Measurements from ENCODE around the gene DDX39A.
A peak's percentile ranks its signal among the peaks of the same experiment; 100 is the strongest.
"Not testable (repeated sequence)": the region's sequence is repeated elsewhere in the genome, so short reads cannot be mapped to it uniquely, and the experiment has no call there.

DDX39A gene

DNA sequence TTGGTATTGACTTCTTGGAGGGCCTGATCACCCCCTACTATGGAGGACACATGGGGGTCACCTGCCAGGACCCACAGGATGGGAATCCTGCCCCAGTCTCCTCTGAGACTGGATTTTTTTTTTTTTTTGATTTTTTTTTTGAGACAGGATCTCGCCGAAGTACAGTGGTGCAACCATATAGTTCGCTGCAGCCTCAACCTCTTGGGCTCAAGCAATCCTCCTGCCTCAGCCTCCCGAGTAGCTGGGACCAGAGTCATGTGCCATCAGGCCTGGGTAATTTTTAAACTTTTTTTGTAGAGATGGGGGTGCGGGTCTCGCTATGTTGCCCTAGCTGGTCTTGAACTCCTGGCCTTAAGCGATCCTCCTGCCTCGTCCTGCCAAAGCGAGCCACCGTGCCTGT is 52.1 kb downstream of the DDX39A start:
- ChIA-PET CTCF (interaction anchor here (1.4 kb wide), 1 partner anchor 39 kb away, joined by 5 read pairs; no protein-coding TSS in a partner anchor), POLR2A (interaction anchor here (1.1 to 2.7 kb wide), 4 partner anchors 14 to 151 kb away, joined by 3 to 9 read pairs (median 6); partner anchors contain the start of genes ADGRE5 and DNAJB1)
- TF ChIP-seq ARNT (IDR thresholded peaks at IDR 0.05) = no peak
- no peak for TF ChIP-seq FOXM1 (IDR thresholded peaks at IDR 0.05; ENCODE audit: borderline replicate concordance)
- TF ChIP-seq TARDBP (IDR thresholded peaks at IDR 0.05) = no peak
- TF ChIP-seq LEF1 (IDR thresholded peaks at IDR 0.05; ENCODE audit: borderline replicate concordance) = no peak
- TF ChIP-seq PKNOX1 (IDR thresholded peaks at IDR 0.05) = no peak
- no peak for TF ChIP-seq BHLHE40 (IDR thresholded peaks at IDR 0.05; ENCODE audit: borderline replicate concordance)
- TF ChIP-seq SUZ12 (IDR thresholded peaks at IDR 0.05) = no peak
- no peak for TF ChIP-seq FOXK2 (IDR thresholded peaks at IDR 0.05)
- no peak for TF ChIP-seq L3MBTL2 (conservative IDR thresholded peaks at IDR 0.05)
- TF ChIP-seq SP1 (IDR thresholded peaks at IDR 0.05) = no peak
- no peak for TF ChIP-seq ELF4 (IDR thresholded peaks at IDR 0.05)
- no peak for TF ChIP-seq HDGF (IDR thresholded peaks at IDR 0.05; ENCODE audit: borderline replicate concordance)
- no peak for TF ChIP-seq ZNF384 (IDR thresholded peaks at IDR 0.05)
- TF ChIP-seq NFRKB (IDR thresholded peaks at IDR 0.05) = no peak
- DNase-seq (ENCODE audit: extremely low spot score) = no peak

DNA sequence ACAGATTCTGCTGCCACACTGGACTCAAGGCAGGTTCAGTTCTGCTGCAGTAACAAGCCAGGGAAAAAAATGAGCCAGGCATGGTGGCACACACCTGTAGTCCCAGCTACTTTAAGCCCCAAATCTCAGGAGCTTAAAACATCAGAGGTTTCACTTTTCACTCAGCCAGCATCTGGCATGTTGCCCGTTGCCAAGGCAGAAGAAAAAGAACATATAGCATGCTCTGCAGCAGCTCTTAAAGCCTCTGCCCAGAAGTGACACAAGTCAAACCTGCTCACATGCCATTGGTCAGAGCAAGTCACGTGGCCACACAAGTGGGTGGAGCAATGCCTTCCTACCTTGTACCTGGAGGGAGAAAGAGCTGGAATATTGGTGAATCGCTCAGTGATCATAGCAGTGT is 52.6 kb downstream of the DDX39A start:
- DNase-seq (ENCODE audit: extremely low spot score) = peak; percentile 74
- ChIA-PET POLR2A (interaction anchor here (1.1 to 2.7 kb wide), 4 partner anchors 14 to 152 kb away, joined by 3 to 9 read pairs (median 6); partner anchors contain the start of genes ADGRE5 and DNAJB1), CTCF (interaction anchor here (0.6 to 1.4 kb wide), 2 partner anchors 24 to 40 kb away, joined by 3 to 5 read pairs; no protein-coding TSS in a partner anchor)
- no peak for TF ChIP-seq ZNF384 (IDR thresholded peaks at IDR 0.05)
- peak; percentile 20; the same call in 1 of the 2 replicates for TF ChIP-seq PKNOX1 (IDR thresholded peaks at IDR 0.05)
- TF ChIP-seq BHLHE40 (IDR thresholded peaks at IDR 0.05; ENCODE audit: borderline replicate concordance) = no peak

- POLR2A ChIA-PET = interaction anchor here (1.4 kb wide), 1 partner anchor 42 kb away, joined by 7 read pairs; no protein-coding TSS in a partner anchor
- DNase-seq (ENCODE audit: extremely low spot score) = not testable (repeated sequence)
- CTCF ChIA-PET = interaction anchor here (1.7 kb wide), 1 partner anchor 16 kb away, joined by 8 read pairs; no protein-coding TSS in a partner anchor
Observed at GRCh38 chr19:14364098-14364443, 55.1 kb downstream of the DDX39A start.

DNA sequence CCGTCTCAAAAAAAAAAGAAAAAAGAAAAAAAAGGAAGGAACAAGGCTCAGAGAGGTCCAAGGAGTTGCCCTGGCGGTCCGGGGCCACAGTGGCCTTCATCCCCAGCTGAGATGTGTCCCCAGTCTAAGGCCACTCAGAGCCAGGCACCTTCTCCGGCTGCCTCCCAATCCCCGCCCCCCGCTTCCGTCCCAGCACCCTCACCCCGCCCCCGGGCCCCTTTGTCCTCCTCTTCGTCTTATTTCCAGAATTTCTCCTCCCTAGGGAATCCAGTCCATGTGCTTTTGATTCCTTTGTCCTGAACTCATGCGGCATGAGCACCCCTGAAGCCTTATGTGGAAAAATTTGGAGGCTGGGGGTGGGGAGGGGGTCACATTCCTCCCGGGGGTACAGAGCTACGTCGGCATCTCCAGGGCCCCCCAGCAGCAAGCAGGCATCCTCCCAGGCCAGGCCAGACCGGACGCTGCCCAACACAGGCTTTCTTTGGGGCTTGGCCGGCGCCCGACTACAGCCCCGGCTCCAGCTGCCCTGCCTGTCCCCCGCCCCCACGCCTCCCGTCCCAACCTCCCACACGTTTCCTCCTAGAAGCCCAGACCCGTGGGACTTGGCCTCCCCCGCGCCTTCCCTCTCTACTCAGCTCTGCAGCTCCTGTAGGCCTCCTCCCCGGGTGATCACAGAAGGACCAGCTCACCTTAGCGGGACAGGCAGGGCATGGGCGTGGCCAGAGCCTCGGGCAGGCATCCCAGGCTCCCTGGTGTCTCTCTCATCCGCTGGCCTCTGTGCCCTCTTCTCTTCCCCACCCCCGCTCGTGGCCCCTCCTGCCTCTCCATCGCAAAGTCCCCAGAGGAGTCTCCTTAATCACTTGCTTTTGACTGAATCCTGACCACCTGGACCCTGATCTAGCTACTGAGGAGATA is 55.7 kb downstream of the DDX39A start:
- TF ChIP-seq LEF1 (IDR thresholded peaks at IDR 0.05; ENCODE audit: borderline replicate concordance) = no peak
- TF ChIP-seq FOXK2 (IDR thresholded peaks at IDR 0.05) = no peak
- no peak for TF ChIP-seq HDGF (IDR thresholded peaks at IDR 0.05; ENCODE audit: borderline replicate concordance)
- TF ChIP-seq FOXM1 (IDR thresholded peaks at IDR 0.05; ENCODE audit: borderline replicate concordance) = no peak
- no peak for TF ChIP-seq CTBP1 (IDR thresholded peaks at IDR 0.05; ENCODE audit: borderline replicate concordance)
- no peak for TF ChIP-seq TARDBP (IDR thresholded peaks at IDR 0.05)
- no peak for TF ChIP-seq ARNT (IDR thresholded peaks at IDR 0.05)
- no peak for TF ChIP-seq ELF4 (IDR thresholded peaks at IDR 0.05)
- TF ChIP-seq L3MBTL2 (conservative IDR thresholded peaks at IDR 0.05) = no peak
- TF ChIP-seq NFRKB (IDR thresholded peaks at IDR 0.05) = no peak
- TF ChIP-seq FOXA1 (IDR thresholded peaks at IDR 0.05) = no peak
- TF ChIP-seq SP1 (IDR thresholded peaks at IDR 0.05) = no peak
- no peak for TF ChIP-seq ZNF384 (IDR thresholded peaks at IDR 0.05)
- TF ChIP-seq BHLHE40 (IDR thresholded peaks at IDR 0.05; ENCODE audit: borderline replicate concordance) = no peak
- no peak for TF ChIP-seq PKNOX1 (IDR thresholded peaks at IDR 0.05)
- TF ChIP-seq SUZ12 (IDR thresholded peaks at IDR 0.05) = no peak
- ChIA-PET POLR2A (interaction anchor here (0.5 to 1.4 kb wide), 2 partner anchors 11 to 43 kb away, joined by 3 to 7 read pairs; no protein-coding TSS in a partner anchor), CTCF (interaction anchor here (1.7 kb wide), 1 partner anchor 15 kb away, joined by 8 read pairs; no protein-coding TSS in a partner anchor)
- peak; percentile 38 for DNase-seq (ENCODE audit: extremely low spot score)

DNA sequence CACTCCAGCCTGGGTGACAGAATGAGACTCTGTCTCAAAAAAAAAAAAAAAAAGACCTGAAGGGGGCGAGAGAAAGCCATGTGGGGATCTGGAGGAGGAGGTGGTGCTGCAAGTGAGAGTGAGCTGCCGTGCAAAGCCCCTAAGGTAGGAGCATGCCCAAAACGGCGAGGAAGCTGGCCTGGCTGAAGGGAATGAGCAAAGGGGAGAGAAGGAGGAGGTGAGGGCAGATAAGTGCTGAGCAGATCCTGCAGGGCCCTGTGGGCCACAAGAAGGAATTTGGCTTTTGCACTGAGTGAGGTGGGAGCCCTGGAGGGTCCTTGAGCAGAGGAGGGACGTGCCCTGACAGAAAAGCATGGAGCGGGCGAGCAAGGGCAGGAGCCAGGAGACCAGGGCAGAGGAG is 57.3 kb downstream of the DDX39A start:
- CTCF ChIA-PET = interaction anchor here (0.6 to 0.9 kb wide), 6 partner anchors 12 to 173 kb away, joined by 3 to 9 read pairs (median 3); no protein-coding TSS in a partner anchor

More for the DNA sequence above, 57.3 kb downstream of the DDX39A start:
- peak; percentile 44 for DNase-seq (ENCODE audit: extremely low spot score)
- TF ChIP-seq FOXM1 (IDR thresholded peaks at IDR 0.05; ENCODE audit: borderline replicate concordance) (no peak), ZNF384 (IDR thresholded peaks at IDR 0.05) (peak; percentile 85), HDGF (IDR thresholded peaks at IDR 0.05; ENCODE audit: borderline replicate concordance) (no peak)
- POLR2A ChIA-PET = interaction anchor here (1.0 kb wide), 1 partner anchor 45 kb away, joined by 5 read pairs; no protein-coding TSS in a partner anchor

All from HEK293T (cell line).